HG03103 (cell line): Measurements from ENCODE around the gene VEGFB.

ENCODE experiments used
- ATAC-seq: cut with Tn5 transposase; IDR thresholded peaks from one replicate; pipeline ENCODE4 v1.9.1; 2021; ENCODE audit warnings: low read depth; ENCODE audit not compliant: unreplicated experiment

VEGFB gene

DNA sequence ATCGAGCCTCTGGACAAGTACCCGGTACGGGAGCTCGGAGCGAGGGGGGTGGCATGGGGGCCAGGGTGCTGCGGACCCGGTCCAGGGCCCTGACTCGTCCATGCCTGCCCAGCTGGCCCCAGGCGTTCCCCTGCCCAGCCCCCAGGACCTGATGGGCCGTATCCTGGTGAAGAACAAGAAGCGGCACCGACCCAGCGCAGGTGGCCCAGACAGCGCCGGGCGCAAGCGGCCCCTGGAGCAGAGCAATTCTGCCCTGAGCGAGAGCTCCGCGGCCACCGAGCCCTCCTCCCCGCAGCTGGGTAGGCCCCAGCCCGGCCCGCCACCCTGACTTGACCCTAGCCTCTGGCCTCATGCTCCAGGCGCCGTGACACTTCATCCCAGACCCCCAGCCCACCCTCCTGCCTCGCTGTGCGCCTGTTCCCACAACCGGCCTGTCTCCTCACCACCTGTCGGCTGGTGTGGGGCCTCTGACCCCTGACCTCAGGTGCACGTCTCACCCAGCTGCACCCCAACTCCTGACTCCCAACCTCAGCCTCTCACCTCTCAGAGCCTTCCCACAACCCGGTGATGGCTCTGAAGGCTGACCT lies 24.7 kb downstream of the VEGFB start:
- ATAC-seq, result no peak

DNA sequence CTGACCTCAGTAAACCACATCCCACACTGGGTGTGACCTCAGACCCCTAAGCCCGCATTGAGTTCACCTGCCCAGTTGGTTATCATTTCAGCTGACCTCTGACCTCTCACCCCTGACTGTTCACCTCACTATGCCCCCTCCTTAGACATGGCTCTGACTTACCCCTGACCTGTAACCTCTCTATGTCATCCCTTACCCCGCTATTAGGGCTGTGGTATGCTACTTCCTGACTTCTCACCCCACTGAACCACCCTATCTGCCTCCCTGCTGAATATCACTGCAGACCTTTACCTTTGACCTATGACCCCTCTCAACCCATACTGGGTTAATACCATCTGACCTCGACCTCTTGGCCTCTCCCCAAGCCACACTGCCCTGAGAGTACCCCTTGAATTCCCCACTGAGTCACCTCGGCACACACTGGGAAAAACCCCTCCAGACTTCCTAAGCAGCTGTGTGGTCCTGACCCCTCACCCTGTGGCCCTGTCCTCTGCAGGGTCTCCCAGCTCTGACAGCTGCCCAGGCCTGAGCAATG lies 25.2 kb downstream of the VEGFB start:
- ATAC-seq, result no peak

DNA sequence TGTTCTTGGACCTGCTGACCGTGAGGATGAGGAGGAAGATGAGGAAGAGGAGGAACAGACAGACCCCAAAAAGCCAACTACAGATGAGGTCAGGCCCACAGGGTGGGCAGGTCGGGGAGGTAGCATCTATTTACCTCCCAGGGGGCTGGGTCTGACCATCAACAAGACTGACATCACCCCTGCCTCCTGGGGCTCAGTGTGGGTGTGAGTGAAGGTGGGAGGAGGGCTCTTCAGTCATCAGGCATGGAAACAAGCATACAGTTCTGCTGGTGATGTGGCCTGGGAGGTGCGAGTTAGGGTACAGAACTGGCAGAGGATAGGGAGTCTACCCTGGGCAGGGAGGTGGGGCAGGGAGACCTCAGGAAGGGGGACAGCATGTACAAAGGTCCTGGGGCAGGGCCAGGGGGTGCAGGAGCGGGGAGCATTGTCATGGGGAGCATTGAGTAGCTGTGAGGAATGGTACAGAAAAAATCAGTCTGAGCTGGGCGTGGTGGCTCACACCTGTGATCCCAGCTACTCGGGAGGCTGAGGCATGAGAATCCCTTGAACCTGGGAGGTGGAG lies 25.8 kb downstream of the VEGFB start:
- ATAC-seq, result no peak

DNA sequence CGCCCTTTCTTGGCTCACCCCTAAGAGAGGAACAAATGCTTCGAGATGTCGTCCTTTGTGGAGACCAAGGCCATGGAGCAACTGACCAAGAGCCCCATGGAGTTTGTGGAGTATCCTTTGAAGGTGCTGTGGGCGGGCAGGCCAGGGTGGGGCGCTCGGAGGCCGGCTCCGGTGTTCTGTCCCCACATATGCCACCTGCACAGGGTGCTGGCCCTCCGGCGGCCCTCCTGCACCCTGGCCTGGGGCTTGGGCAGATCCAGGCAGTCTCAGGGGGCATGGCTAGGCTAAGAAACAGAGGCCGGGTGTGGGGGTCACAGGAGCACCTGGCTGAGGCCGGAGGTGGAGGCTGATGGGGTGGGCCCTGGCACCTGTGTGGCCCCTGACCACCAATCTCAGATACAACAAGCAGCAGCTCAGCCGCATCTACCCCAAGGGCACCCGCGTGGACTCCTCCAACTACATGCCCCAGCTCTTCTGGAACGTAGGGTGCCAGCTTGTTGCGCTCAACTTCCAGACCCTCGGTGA lies 27.2 kb downstream of the VEGFB start:
- ATAC-seq, result no peak

DNA sequence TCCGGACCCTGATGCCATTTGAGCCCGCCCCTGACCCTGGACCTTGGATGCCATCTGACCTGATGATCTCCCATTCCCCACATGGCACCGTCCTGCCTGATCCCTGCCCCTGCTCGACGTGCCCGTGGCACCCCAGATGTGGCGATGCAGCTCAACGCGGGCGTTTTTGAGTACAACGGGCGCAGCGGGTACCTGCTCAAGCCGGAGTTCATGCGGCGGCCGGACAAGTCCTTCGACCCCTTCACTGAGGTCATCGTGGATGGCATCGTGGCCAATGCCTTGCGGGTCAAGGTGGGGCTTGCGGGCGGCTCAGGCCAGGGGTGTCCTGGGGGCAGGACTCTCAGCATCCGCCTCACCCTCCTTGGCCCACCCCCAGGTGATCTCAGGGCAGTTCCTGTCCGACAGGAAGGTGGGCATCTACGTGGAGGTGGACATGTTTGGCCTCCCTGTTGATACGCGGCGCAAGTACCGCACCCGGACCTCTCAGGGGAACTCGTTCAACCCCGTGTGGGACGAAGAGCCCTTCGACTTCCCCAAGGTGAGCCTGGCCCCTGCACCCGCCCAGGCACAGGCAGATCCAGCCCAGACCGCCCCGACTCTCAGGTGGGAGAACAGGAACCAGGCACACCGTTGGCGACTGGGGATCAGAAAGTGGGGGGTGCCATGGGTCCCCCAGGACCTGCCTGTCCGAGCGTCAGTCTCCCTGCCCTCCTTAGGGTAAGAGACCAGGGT lies 28.1 kb downstream of the VEGFB start:
- no peak for ATAC-seq

DNA sequence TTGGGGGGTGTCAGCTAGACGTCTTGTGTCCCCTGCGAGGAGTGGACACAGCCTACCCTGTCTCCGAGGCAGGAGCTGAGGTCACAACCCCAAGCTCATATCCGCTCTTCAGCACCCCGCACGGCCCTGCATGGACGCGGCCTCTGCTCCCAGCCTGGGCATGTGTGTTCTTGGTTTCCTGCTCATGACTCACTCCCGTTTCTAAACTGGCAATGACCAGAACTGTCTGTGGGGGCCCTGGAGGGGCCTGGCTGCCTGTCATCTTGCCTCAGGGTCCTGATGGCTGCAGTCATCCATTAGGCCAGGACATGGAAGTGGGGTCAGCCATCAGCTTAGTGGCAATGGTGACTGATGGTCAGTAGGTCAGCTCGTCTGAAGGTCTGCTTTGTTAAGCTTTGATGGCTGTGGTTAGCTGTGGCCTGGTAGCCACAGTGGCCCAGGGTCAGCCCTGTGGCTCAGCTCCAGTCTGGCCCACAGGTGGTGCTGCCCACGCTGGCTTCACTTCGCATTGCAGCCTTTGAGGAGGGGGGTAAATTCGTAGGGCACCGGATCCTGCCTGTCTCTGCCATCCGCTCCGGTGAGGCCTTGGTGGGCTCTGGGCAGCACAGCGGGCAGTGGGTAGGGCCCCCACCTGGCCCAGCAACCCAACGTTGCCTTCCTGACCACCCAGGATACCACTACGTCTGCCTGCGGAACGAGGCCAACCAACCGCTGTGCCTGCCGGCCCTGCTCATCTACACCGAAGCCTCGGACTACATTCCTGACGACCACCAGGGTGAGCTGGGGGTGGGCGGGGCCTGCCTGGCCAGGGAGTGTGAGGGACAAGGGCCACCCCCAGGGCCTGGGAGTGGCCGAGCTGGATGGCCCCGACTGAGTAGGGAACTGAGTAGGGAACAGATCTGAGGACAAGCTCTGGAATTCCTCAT lies 28.9 kb downstream of the VEGFB start:
- ATAC-seq, result no peak

DNA sequence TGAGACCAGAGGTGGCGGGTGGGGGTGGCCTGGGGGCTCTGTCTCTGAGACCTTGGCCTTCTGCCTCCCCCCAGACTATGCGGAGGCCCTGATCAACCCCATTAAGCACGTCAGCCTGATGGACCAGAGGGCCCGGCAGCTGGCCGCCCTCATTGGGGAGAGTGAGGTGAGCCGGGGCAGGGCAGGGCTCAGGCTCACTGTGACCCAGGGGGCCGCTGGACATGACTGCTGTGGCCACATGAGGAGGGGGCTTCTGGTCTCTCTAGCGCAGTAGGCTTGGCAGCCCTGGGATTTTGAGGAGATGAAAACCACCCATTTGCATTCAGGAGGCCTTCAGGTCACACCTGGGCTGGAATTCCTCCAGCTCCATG lies 29.5 kb downstream of the VEGFB start:
- no peak for ATAC-seq

DNA sequence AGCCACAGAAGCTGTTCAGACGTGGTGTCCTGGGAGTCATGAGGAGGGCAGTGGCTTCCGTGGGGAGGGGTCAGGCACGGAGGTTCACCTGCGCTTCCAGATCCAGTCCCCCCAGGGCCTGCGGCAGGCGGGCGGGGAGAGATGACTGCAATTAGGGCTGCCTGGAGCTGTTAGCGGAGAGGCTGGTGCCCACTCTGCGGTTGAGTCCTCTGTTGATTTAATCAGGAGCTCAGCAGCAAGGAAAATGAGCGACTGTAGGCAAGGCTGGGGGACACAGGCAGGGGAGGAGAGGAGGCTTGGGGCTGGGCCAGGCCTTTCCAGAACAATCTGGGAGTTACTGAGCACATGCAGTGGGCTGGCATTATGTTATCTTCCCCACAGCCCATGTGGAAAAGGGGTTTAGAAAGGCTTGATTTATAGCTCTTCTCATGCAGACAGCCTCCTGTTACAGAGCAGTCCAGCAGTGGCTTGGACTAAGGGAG lies 30.0 kb downstream of the VEGFB start:
- ATAC-seq, result no peak

DNA sequence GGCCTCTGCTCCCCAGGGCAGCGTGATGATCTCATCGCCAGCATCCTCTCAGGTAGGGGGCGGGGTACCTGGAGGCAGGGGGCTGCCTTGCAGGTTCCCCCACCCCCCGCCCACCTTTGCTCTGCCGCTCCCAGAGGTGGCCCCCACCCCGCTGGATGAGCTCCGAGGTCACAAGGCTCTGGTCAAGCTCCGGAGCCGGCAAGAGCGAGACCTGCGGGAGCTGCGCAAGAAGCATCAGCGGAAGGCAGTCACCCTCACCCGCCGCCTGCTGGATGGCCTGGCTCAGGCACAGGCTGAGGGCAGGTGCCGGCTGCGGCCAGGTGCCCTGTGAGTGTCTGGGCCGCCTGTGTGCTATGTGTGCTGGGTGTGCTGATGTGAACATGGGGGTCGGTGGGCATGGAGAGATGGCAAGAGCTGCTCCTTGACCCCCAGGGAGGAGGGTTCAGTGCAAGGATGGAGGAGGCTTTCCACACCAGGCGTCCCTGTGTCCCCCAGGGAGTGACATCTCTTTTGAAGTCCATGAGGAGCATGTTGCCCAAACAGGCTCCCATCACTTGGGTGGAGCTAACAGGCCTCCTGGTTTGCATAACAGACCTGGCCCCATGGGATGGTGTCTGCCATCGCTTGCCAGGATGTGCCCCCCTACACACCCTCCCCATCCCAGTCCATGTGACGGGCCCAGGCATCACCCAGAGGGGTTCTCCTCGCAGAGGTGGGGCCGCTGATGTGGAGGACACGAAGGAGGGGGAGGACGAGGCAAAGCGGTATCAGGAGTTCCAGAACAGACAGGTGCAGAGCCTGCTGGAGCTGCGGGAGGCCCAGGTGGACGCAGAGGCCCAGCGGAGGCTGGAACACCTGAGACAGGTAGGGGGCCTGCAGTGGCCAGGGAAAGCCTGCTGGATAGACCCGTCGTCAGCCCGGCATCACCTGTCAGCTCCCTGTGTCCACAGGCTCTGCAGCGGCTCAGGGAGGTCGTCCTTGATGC lies 31.1 kb downstream of the VEGFB start:
- ATAC-seq, result no peak

DNA sequence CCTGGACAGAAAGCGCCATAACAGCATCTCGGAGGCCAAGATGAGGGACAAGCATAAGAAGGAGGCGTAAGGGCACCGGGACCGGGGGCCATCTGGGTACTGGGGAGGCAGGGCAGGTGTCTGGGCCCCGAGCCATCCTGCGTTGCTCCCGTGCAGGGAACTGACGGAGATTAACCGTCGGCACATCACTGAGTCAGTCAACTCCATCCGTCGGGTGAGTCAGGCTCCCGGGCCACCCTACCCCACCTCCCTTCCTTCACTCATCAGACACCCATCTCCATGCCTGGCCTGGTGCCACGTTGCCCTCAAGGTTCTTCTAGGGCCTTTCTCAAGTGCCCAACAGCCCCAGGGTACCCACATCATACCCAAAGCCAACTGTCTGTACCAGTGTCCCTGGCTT lies 32.0 kb downstream of the VEGFB start:
- ATAC-seq, result no peak

DNA sequence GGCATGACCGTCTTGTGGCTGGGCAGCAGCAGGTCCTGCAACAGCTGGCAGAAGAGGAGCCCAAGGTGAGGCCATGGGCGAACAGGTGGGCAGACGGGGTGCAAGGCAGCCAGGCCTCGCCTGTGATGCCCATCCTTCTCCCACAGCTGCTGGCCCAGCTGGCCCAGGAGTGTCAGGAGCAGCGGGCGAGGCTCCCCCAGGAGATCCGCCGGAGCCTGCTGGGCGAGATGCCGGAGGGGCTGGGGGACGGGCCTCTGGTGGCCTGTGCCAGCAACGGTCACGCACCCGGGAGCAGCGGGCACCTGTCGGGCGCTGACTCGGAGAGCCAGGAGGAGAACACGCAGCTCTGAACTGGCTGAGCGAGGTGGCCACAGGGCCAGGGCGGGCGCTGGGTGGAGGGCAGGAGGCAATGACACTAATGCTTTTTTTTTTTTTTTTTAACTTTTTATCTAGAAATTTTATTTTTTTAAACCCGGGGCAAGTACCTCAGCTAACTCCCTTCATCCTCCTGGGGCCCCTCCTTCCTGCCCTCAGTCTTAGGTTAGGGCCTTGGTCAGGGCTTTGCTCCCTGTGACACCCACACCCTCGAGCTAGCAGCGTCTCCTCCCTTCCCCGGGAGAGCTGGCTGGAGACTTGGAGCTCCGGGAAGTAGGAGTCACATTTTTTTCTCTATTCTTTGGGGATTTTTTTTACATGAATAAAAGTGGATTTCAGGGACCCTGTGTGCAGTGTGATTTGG lies 33.0 kb downstream of the VEGFB start:
- ATAC-seq, result no peak

DNA sequence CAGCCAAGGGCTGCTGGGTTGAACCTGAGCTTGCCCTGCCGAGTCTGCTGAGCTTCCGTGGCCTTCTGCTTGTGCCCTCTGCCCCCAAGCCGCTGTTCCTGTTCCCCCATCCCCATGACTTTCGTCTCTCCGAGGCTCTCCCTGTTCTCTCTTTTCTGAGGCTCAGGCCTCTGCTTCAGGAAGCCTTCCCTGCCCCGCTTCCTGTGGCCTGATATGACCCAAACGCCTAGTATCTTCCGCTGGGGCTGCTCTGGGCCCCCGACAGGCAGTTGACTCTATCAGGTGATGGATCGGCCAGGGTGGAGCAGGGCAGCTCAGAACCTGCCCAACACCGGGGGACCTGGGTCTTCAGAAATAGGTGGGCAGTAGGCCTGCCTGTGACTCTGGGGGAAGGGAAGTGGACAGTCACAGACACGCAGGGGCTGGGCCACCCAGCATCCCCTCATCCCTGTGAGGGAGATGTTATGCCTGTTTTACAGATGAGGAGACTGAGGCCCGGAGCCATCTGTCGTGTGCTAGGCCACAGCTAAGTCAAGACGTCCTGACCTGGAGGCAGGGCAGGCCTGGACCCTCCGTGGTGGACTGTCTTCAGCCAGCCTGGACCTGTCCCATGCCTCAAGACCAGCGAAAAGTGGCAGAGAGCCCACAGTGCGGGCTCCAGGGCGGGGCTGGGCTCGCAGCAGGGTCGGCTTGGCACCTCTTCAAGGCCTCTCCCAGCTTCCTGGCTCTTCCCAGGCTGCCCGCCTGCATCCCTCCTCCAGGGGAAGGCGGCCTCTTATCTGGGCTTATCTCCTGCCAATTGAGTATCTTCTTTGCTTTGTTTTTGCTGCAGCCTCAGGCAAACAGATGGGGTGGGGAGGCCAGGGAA lies 33.9 kb downstream of the VEGFB start:
- no peak for ATAC-seq

DNA sequence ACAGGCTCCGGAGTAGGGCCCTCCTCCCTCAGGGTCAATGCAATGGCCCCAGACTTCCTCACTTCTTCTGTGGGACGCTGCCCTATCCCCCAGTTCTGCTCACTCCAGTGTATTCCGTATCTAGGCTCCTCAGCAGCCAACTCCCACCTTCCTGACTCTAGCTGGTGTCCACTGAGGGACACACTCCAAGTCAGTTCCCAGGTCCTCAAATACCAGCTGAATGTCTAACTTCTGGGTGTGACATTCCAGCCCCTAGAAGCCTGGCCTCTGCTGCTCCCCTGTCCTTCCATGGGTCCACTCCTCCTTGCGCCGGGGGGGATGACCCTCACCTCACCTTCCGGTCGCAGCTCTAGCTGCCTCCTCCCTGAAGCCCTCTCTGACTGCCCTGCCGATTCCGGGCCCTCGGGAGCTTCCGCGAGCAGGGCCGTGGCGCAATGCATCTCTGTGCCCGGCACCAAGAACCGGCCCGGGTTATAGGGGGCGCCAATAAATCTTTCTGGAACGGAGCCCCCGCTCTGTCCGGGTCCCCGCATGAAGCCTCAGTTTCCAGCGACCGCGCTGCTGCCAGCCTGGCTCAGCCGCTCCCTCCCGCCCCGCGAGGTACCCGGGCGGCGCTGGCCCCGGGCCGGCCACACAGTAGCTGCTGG lies 34.6 kb downstream of the VEGFB start:
- peak; percentile 7 for ATAC-seq

DNA sequence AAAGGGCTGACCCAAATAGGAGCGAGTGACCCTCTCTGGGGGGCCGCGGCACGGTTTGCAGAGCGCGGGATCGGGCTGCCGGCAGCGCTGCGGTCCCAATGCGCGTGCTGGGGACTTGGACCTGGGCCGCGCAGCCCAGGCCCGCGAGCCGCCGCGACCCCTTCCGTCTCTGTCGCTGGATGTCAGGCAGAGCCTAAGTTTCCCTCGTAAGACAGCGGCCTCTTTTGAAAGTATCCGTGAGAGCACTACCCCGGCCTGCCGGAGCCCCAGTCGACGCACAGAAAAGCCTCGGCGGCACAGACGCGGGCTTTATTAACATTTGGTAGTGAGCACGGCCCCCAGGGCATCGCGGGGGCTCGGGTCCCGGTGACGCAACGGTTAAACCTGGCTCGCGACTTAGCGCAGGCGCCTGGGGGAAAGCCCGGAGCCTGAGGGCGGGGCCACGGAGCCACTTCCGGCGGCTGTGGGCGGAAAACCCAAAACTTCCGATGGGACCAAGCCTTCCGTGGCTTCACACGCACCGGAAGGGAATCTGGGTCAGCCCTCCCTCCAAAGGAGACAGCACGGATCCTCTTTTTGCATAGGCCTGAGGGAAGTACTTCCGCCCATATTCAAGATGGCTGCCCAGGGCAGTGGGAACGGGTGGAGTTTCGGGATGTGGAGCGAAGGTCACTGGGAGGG lies 35.3 kb downstream of the VEGFB start:
- peak; percentile 58 for ATAC-seq

DNA sequence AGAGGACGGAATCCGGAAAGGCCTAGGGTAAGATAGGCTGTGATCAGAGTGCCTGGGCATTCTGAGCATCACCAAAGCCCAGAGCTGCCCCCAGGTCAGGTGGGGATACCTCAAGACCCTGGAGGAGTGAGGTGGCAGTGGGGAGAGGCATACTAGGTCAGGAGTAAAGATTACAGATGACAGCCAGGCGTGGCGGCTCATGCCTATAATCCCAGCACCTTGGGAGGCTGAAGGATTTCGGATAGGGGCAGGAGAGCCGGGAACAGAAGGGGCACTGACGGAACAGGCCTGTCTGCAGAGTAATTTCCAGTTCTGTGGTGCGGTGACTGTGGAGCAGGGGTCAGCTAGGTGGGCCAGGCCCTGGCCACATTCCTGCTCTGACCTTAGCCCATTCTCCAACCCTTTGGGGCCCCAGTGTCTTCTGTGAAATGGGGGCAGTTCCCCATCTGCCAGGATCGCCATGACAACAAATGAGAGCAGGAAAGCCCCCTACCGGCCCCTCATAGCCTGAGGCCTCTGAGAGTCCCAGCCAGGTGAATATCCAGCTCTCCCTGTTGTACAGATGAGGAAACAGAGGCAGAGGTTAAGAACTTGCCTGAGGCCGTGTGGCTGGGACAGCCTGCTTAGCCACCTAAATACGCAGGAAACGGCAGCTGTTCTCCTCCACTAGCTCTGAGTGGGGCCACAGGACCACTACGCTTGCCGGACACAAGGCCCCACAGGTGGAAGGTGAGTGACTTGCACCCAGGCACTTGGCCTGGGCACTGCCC lies 40.8 kb downstream of the VEGFB start:
- ATAC-seq, result no peak

DNA sequence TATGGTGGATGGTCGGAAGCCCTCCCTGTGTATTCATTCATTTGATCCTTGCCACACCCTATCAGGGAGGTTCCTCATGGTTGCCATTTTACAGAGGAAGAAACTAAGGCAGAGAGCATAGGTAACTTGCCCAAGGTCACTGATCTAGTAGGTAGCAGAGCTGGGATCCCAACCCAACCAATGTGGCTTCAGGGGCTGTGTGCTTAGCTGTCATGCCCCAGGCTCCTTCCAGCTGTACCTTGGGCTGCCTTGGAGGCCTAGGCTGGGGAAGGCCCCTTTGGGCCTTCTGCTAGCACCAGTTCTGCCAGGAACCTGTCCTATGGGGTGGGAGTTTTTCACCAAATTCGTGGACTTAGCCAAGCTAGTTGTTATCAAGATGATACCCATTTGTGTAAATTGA lies 41.5 kb downstream of the VEGFB start:
- no peak for ATAC-seq
